Measurements from ENCODE around the gene HEPHL1. TPM values are rescaled to one million over a fixed set of nuclear protein-coding genes. Genes with fewer than 3 reads are reported as not detected.

The HEPHL1 gene
- total and polyA plus RNA-seq, 2 experiments from 2014 or later, result 0.07 to 0.21 TPM

DNA sequence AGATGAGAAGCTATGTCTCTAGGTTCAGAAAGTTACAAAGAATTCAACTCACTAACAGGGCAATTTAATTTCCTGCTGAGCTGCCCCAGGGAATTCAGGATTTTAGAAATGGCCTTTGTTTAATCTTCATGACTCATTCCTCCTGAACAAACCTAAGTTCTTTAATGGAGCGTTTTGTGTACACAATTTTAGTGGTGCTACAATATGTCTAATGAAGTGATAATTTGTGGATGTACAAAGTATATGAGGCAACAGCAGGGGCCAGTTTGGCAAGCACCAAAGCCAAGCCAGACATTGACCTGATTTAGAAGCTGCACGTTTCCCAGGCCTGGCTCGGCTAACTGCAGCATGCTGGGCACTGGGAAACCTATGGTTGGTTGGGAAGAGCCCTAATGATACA lies 34.4 kb upstream of the HEPHL1 start:
- Histone ChIP-seq H2AFZ (peak overlapping the region; percentile 12; the same call in 1 of the 2 replicates), H4K20me1 (replicated peaks; ENCODE audit: insufficient read depth) (no peaks in the 10 kb centered on the region; the same call in 1 of the 2 replicates), H3K79me2 (replicated peaks; ENCODE audit: insufficient read depth) (no peaks in the 10 kb centered on the region), H3K4me1 (ENCODE audit: insufficient read depth) (no peaks in the 10 kb centered on the region), H3K9me2 (ENCODE audit: insufficient read depth) (no peaks in the 10 kb centered on the region), H3K4me2 (no peak overlapping the region), H3K27me3 (ENCODE audit: insufficient read depth) (no peaks in the 10 kb centered on the region), H3K36me3 (ENCODE audit: insufficient read depth) (no peaks in the 10 kb centered on the region), H3K4me3 (no peak overlapping the region), H3F3A (replicated peaks; ENCODE audit: low read depth) (no peaks in the 10 kb centered on the region), H3K27ac (ENCODE audit: low read depth) (no peak overlapping the region)
- no peak for ATAC-seq
- no peak for DNase-seq (ENCODE audit: low spot score)
- Mint-ChIP-seq H3K36me3 (ENCODE audit: low read depth) (no peaks in the 10 kb centered on the region), H3K4me3 (no peak overlapping the region), H3K27me3 (ENCODE audit: insufficient read depth, low read depth, poor library complexity) (no peaks in the 10 kb centered on the region), H3K9me3 (no peaks in the 10 kb centered on the region), H3K27ac (no peak overlapping the region), H3K4me1 (peaks cover 2% of the 10 kb centered on the region; the same call in 2 of the 3 replicates)
- no peak for TF ChIP-seq ETS1 (IDR thresholded peaks at IDR 0.05)
- TF ChIP-seq EZH2phosphoT487 (IDR thresholded peaks at IDR 0.05; ENCODE audit: unreplicated experiment), result no peak
- TF ChIP-seq EZH2 (IDR thresholded peaks at IDR 0.05; ENCODE audit: low read depth, unreplicated experiment), result no peak
- TF ChIP-seq, protein P1, sequence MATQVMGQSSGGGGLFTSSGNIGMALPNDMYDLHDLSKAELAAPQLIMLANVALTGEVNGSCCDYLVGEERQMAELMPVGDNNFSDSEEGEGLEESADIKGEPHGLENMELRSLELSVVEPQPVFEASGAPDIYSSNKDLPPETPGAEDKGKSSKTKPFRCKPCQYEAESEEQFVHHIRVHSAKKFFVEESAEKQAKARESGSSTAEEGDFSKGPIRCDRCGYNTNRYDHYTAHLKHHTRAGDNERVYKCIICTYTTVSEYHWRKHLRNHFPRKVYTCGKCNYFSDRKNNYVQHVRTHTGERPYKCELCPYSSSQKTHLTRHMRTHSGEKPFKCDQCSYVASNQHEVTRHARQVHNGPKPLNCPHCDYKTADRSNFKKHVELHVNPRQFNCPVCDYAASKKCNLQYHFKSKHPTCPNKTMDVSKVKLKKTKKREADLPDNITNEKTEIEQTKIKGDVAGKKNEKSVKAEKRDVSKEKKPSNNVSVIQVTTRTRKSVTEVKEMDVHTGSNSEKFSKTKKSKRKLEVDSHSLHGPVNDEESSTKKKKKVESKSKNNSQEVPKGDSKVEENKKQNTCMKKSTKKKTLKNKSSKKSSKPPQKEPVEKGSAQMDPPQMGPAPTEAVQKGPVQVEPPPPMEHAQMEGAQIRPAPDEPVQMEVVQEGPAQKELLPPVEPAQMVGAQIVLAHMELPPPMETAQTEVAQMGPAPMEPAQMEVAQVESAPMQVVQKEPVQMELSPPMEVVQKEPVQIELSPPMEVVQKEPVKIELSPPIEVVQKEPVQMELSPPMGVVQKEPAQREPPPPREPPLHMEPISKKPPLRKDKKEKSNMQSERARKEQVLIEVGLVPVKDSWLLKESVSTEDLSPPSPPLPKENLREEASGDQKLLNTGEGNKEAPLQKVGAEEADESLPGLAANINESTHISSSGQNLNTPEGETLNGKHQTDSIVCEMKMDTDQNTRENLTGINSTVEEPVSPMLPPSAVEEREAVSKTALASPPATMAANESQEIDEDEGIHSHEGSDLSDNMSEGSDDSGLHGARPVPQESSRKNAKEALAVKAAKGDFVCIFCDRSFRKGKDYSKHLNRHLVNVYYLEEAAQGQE (IDR thresholded peaks at IDR 0.05; ENCODE audit: unreplicated experiment), result no peak
- no peak for TF ChIP-seq STAT1 (IDR thresholded peaks at IDR 0.05; ENCODE audit: unreplicated experiment)
- TF ChIP-seq JUNB (IDR thresholded peaks at IDR 0.05; ENCODE audit: unreplicated experiment), result no peak
- no peak for TF ChIP-seq ZNF331 (CRISPR knock-in tag; IDR thresholded peaks at IDR 0.05; ENCODE audit: low read depth)
- no peak for TF ChIP-seq CREB1 (CRISPR knock-in tag; IDR thresholded peaks at IDR 0.05; ENCODE audit: low read depth)
- TF ChIP-seq POLR2AphosphoS5 (IDR thresholded peaks at IDR 0.05; ENCODE audit: low read depth), result no peak
- TF ChIP-seq, protein P2, sequence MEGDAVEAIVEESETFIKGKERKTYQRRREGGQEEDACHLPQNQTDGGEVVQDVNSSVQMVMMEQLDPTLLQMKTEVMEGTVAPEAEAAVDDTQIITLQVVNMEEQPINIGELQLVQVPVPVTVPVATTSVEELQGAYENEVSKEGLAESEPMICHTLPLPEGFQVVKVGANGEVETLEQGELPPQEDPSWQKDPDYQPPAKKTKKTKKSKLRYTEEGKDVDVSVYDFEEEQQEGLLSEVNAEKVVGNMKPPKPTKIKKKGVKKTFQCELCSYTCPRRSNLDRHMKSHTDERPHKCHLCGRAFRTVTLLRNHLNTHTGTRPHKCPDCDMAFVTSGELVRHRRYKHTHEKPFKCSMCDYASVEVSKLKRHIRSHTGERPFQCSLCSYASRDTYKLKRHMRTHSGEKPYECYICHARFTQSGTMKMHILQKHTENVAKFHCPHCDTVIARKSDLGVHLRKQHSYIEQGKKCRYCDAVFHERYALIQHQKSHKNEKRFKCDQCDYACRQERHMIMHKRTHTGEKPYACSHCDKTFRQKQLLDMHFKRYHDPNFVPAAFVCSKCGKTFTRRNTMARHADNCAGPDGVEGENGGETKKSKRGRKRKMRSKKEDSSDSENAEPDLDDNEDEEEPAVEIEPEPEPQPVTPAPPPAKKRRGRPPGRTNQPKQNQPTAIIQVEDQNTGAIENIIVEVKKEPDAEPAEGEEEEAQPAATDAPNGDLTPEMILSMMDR (conservative IDR thresholded peaks at IDR 0.05; ENCODE audit: low read depth in 2 of 2), result no peak
- TF ChIP-seq ZNF462 (CRISPR knock-in tag; IDR thresholded peaks at IDR 0.05), result no peak
- no peak for TF ChIP-seq ZNF114 (CRISPR knock-in tag; IDR thresholded peaks at IDR 0.05)
- TF ChIP-seq NANOG (IDR thresholded peaks at IDR 0.05; ENCODE audit: borderline replicate concordance), result no peak
